Naive thymus-derived CD8-positive, alpha-beta T cell (primary cell): ENCODE measurements around the gene NACA. TPM values are rescaled to one million over a fixed set of nuclear protein-coding genes. Genes with fewer than 3 reads are reported as not detected.
A peak's percentile ranks its signal among the peaks of the same experiment; 100 is the strongest.

Source experiments
- ATAC-seq, 2 donors: fragments of 150-1000 bp; cut with Tn5 transposase in 1 of 2; sonication (Bioruptor Pico), chemical (Tn5 transposase) in 1 of 2; 1 replicate in 1 of 2; 2 replicates in 1 of 2; pipeline ENCODE4 v1.10.0; 2021; ENCODE audit warnings: mild to moderate bottlenecking in 2 of 2, moderate library complexity in 2 of 2
- POLR2A ChIA-PET: fragments of 350-600 bp; sonication (Branson Sonifier 250); formaldehyde crosslinking; loops from one replicate; lab custom pipeline; 2021; ENCODE audit warnings: antibody characterized with exemption; lab: Charles Lee
- DNase-seq, 10 donors: peaks; one replicate each; pipeline versions ENCODE4 v3.0.0 to v3.0.0-alpha.2; 2020 to 2022
- H3K27ac Mint-ChIP-seq, 10 donors: one replicate each; pipeline ENCODE4 v1.8.0; 2020 to 2022; ENCODE audit warnings: mild to moderate bottlenecking in 10 of 10, mixed read lengths in 10 of 10, moderate library complexity in 4 of 10, inconsistent platforms in 1 of 10
- H3K27me3 Mint-ChIP-seq, 5 donors: one replicate each; pipeline ENCODE4 v1.8.0; 2021 to 2022; ENCODE audit warnings: mixed read lengths in 5 of 5
- H3K36me3 Mint-ChIP-seq, 3 donors: one replicate each; pipeline ENCODE4 v1.8.0; 2020 to 2022; ENCODE audit warnings: mixed read lengths in 3 of 3, mild to moderate bottlenecking in 2 of 3, inconsistent platforms in 1 of 3
- H3K4me1 Mint-ChIP-seq, 4 donors: one replicate each; pipeline ENCODE4 v1.8.0; 2021 to 2022; ENCODE audit warnings: mixed read lengths in 4 of 4
- H3K4me3 Mint-ChIP-seq, 10 donors: one replicate each; pipeline ENCODE4 v1.8.0; 2020 to 2022; ENCODE audit warnings: mild to moderate bottlenecking in 10 of 10, mixed read lengths in 10 of 10, moderate library complexity in 6 of 10, inconsistent platforms in 1 of 10
- H3K9me3 Mint-ChIP-seq, 9 donors: one replicate each; pipeline ENCODE4 v1.8.0; 2020 to 2022; ENCODE audit warnings: mixed read lengths in 9 of 9, mild to moderate bottlenecking in 3 of 9, inconsistent platforms in 1 of 9, moderate library complexity in 1 of 9
- polyA plus RNA-seq, 3 donors: library from polyadenylated mRNA; unstranded; fragments of 300-500 nt; fragmentation: Illumina TruSeq; gene quantifications; one replicate each; pipeline ENCODE4 v1.2.3, GENCODE V29; 2021
- total RNA-seq, 8 experiments: library from RNA in 2 of 8; stranded (reverse) in 2 of 8; gene quantifications; one replicate each; pipeline ENCODE4 v1.2.3 and lab custom pipeline; 2021 to 2026

NACA gene
- total and polyA plus RNA-seq, 5 experiments from 2014 or later, result 1,330 to 1,474 (median 1,441) TPM

GRCh38 chr12:56723889-56724700, 1.0 kb downstream of the NACA start:
- DNase-seq (peak in 1 of 10 donors; percentile 15), ATAC-seq (no peak)
- Mint-ChIP-seq H3K36me3 (peaks cover 0 to 52% (median 8%) of the 10 kb centered on the region in 3 donors), H3K9me3 (no peaks in the 10 kb centered on the region), H3K4me3 (peak overlapping the region; percentile 92 to 98 (median 96)), H3K4me1 (peaks cover 45 to 71% (median 63%) of the 10 kb centered on the region in 4 donors), H3K27ac (peak overlapping the region; percentile 97 to 99 (median 98)), H3K27me3 (no peaks in the 10 kb centered on the region)
- POLR2A ChIA-PET, result interaction anchor here (0.6 to 8.9 kb wide), 8 partner anchors 8 to 363 kb away, joined by 3 to 80 read pairs (median 4); partner anchors contain the start of genes PRIM1 and PTGES3

GRCh38 chr12:56723352-56723751, 1.7 kb downstream of the NACA start:
- peak overlapping the region; percentile 92 to 98 (median 96) for H3K4me3 Mint-ChIP-seq
- H3K27me3 Mint-ChIP-seq, result no peaks in the 10 kb centered on the region
- peaks cover 49 to 78% (median 69%) of the 10 kb centered on the region in 4 donors for H3K4me1 Mint-ChIP-seq
- POLR2A ChIA-PET, result interaction anchor here (0.6 to 8.9 kb wide), 7 partner anchors 9 to 364 kb away, joined by 3 to 80 read pairs (median 4); partner anchors contain the start of genes PRIM1 and PTGES3
- peaks cover 0 to 51% (median 8%) of the 10 kb centered on the region in 3 donors for H3K36me3 Mint-ChIP-seq
- ATAC-seq (no peak), DNase-seq (no peak)
- H3K9me3 Mint-ChIP-seq, result no peaks in the 10 kb centered on the region
- peak overlapping the region; percentile 71 to 99 (median 97) for H3K27ac Mint-ChIP-seq

- no peak for DNase-seq
- Mint-ChIP-seq H3K27me3 (no peaks in the 10 kb centered on the region), H3K4me3 (peak overlapping the region; percentile 92 to 98 (median 96)), H3K27ac (peak overlapping the region in 8 of 10 donors; percentile 9 to 99 (median 97)), H3K9me3 (no peaks in the 10 kb centered on the region), H3K4me1 (peaks cover 49 to 78% (median 69%) of the 10 kb centered on the region in 4 donors), H3K36me3 (peaks cover 0 to 51% (median 8%) of the 10 kb centered on the region in 3 donors)
- POLR2A ChIA-PET, result interaction anchor here (8.9 kb wide), 1 partner anchor 36 kb away, joined by 80 read pairs; the partner anchor contains the start of gene PTGES3
- no peak for ATAC-seq
Observed at GRCh38 chr12:56722832-56723231, 2.3 kb downstream of the NACA start.

- ATAC-seq (no peak), DNase-seq (no peak)
- Mint-ChIP-seq H3K27ac (peak overlapping the region; percentile 58 to 99 (median 95)), H3K9me3 (no peaks in the 10 kb centered on the region), H3K27me3 (no peaks in the 10 kb centered on the region), H3K36me3 (peaks cover 0 to 56% (median 8%) of the 10 kb centered on the region in 3 donors), H3K4me3 (peak overlapping the region; percentile 49 to 98 (median 96)), H3K4me1 (peaks cover 53 to 85% (median 74%) of the 10 kb centered on the region in 4 donors)
- POLR2A ChIA-PET, result interaction anchor here (0.5 to 8.9 kb wide), 3 partner anchors 32 to 48 kb away, joined by 3 to 80 read pairs (median 3); partner anchors contain the start of gene PTGES3
Observed at GRCh38 chr12:56721721-56722120, 3.4 kb downstream of the NACA start.

GRCh38 chr12:56721216-56721615, 3.9 kb downstream of the NACA start:
- no peak for ATAC-seq
- Mint-ChIP-seq H3K27ac (peak overlapping the region; percentile 58 to 99 (median 95)), H3K9me3 (no peaks in the 10 kb centered on the region), H3K4me1 (peaks cover 58 to 90% (median 79%) of the 10 kb centered on the region in 4 donors), H3K4me3 (peak overlapping the region; percentile 12 to 98 (median 84)), H3K27me3 (no peaks in the 10 kb centered on the region), H3K36me3 (peaks cover 0 to 62% (median 8%) of the 10 kb centered on the region in 3 donors)
- no peak for DNase-seq
- POLR2A ChIA-PET, result interaction anchor here (0.6 to 8.9 kb wide), 3 partner anchors 32 to 715 kb away, joined by 3 to 80 read pairs (median 4); partner anchors contain the start of gene PTGES3

GRCh38 chr12:56720731-56721151, 4.4 kb downstream of the NACA start:
- Mint-ChIP-seq H3K4me3 (peak overlapping the region; percentile 12 to 98 (median 84)), H3K4me1 (peaks cover 59 to 90% (median 80%) of the 10 kb centered on the region in 4 donors), H3K9me3 (no peaks in the 10 kb centered on the region), H3K36me3 (peaks cover under 1 to 66% (median 9%) of the 10 kb centered on the region in 3 donors), H3K27ac (peak overlapping the region; percentile 58 to 99 (median 95)), H3K27me3 (no peaks in the 10 kb centered on the region)
- ATAC-seq (no peak), DNase-seq (no peak)
- POLR2A ChIA-PET, result interaction anchor here (0.6 to 8.9 kb wide), 3 partner anchors 33 to 714 kb away, joined by 3 to 80 read pairs (median 4); partner anchors contain the start of gene PTGES3

- H3K27ac Mint-ChIP-seq, result peak overlapping the region; percentile 21 to 99 (median 90)
- no peaks in the 10 kb centered on the region for H3K9me3 Mint-ChIP-seq
- POLR2A ChIA-PET, result interaction anchor here (0.5 to 8.9 kb wide), 3 partner anchors 32 to 812 kb away, joined by 3 to 80 read pairs (median 3); partner anchors contain the start of gene PTGES3
- DNase-seq (no peak), ATAC-seq (no peak)
- H3K36me3 Mint-ChIP-seq, result peaks cover 4 to 83% (median 13%) of the 10 kb centered on the region in 3 donors
- peaks cover 53 to 83% (median 76%) of the 10 kb centered on the region in 4 donors for H3K4me1 Mint-ChIP-seq
- H3K27me3 Mint-ChIP-seq, result no peaks in the 10 kb centered on the region
- peak overlapping the region in 9 of 10 donors; percentile 6 to 98 (median 93) for H3K4me3 Mint-ChIP-seq
Observed at GRCh38 chr12:56719056-56719455, 6.0 kb downstream of the NACA start.

GRCh38 chr12:56718636-56719035, 6.5 kb downstream of the NACA start:
- Mint-ChIP-seq H3K4me3 (peak overlapping the region in 9 of 10 donors; percentile 6 to 98 (median 93)), H3K27me3 (no peaks in the 10 kb centered on the region), H3K9me3 (no peaks in the 10 kb centered on the region), H3K27ac (peak overlapping the region; percentile 21 to 99 (median 90)), H3K36me3 (peaks cover 4 to 83% (median 13%) of the 10 kb centered on the region in 3 donors), H3K4me1 (peaks cover 50 to 79% (median 72%) of the 10 kb centered on the region in 4 donors)
- DNase-seq (no peak), ATAC-seq (no peak)
- POLR2A ChIA-PET, result interaction anchor here (0.5 to 8.9 kb wide), 2 partner anchors 32 to 811 kb away, joined by 3 to 80 read pairs; partner anchors contain the start of gene PTGES3

GRCh38 chr12:56718149-56718548, 7.0 kb downstream of the NACA start:
- no peaks in the 10 kb centered on the region for H3K27me3 Mint-ChIP-seq
- H3K4me1 Mint-ChIP-seq, result peaks cover 50 to 74% (median 67%) of the 10 kb centered on the region in 4 donors
- peak overlapping the region in 1 of 10 donors; percentile 11 for H3K4me3 Mint-ChIP-seq
- POLR2A ChIA-PET, result interaction anchor here (8.9 kb wide), 1 partner anchor 31 kb away, joined by 80 read pairs; the partner anchor contains the start of gene PTGES3
- H3K27ac Mint-ChIP-seq, result no peak overlapping the region
- peaks cover 6 to 83% (median 11%) of the 10 kb centered on the region in 3 donors for H3K36me3 Mint-ChIP-seq
- no peaks in the 10 kb centered on the region for H3K9me3 Mint-ChIP-seq
- ATAC-seq (no peak), DNase-seq (no peak)

- H3K36me3 Mint-ChIP-seq, result peaks cover 10 to 86% (median 20%) of the 10 kb centered on the region in 3 donors
- H3K4me1 Mint-ChIP-seq, result peaks cover 48 to 65% (median 58%) of the 10 kb centered on the region in 4 donors
- peak overlapping the region in 4 of 10 donors; percentile 24 to 72 (median 46) for H3K4me3 Mint-ChIP-seq
- ATAC-seq (no peak), DNase-seq (no peak)
- H3K27me3 Mint-ChIP-seq, result no peaks in the 10 kb centered on the region
- POLR2A ChIA-PET, result interaction anchor here (1.8 to 8.9 kb wide), 2 partner anchors 8 to 31 kb away, joined by 10 to 80 read pairs; partner anchors contain the start of genes NACA and PTGES3
- peak overlapping the region; percentile 71 to 93 (median 82) for H3K27ac Mint-ChIP-seq
- no peaks in the 10 kb centered on the region for H3K9me3 Mint-ChIP-seq
Observed at GRCh38 chr12:56716933-56717880, 7.9 kb downstream of the NACA start.

GRCh38 chr12:56716458-56716857, 8.6 kb downstream of the NACA start:
- Mint-ChIP-seq H3K36me3 (peaks cover 10 to 86% (median 25%) of the 10 kb centered on the region in 3 donors), H3K9me3 (no peaks in the 10 kb centered on the region), H3K27me3 (no peaks in the 10 kb centered on the region), H3K27ac (peak overlapping the region; percentile 79 to 94 (median 87)), H3K4me3 (peak overlapping the region in 7 of 10 donors; percentile 13 to 72 (median 49)), H3K4me1 (peaks cover 43 to 57% (median 51%) of the 10 kb centered on the region in 4 donors)
- ATAC-seq (no peak), DNase-seq (no peak)
- POLR2A ChIA-PET, result interaction anchor here (1.8 to 8.9 kb wide), 2 partner anchors 9 to 30 kb away, joined by 10 to 80 read pairs; partner anchors contain the start of genes NACA and PTGES3
